Measurements from ENCODE around the gene MRAP.

Gene MRAP

GRCh38 chr21:32330784-32331311 lies 32.2 kb downstream of the MRAP start:
- Histone ChIP-seq H3K27me3 (ENCODE audit: insufficient read depth, low read length) (no peaks in the 10 kb centered on the region), H3K27ac (ENCODE audit: low read depth, low read length, poor library complexity, severe bottlenecking) (no peak overlapping the region), H3K79me2 (ENCODE audit: insufficient read depth, low read length) (no peaks in the 10 kb centered on the region), H3K9me3 (ENCODE audit: low read length) (no peaks in the 10 kb centered on the region), H3K4me2 (ENCODE audit: low read length) (no peak overlapping the region), H3K9me2 (ENCODE audit: low read depth, low read length) (no peaks in the 10 kb centered on the region), H2AFZ (ENCODE audit: low read length) (no peak overlapping the region), H3F3A (ENCODE audit: insufficient read depth, low read length) (no peaks in the 10 kb centered on the region), H3K9ac (ENCODE audit: low read length) (no peak overlapping the region), H4K20me1 (ENCODE audit: insufficient read depth, low read length) (no peaks in the 10 kb centered on the region), H3K36me3 (ENCODE audit: insufficient read depth, low read length) (peaks cover 100% of the 10 kb centered on the region), H3K4me1 (ENCODE audit: insufficient read depth, low read length, severe bottlenecking) (no peaks in the 10 kb centered on the region), H3K4me3 (ENCODE audit: low read depth, low read length, poor library complexity, severe bottlenecking) (no peak overlapping the region)
- TF ChIP-seq EZH2 (IDR thresholded peaks at IDR 0.05; ENCODE audit: borderline replicate concordance, low read length) (no peak), CTCF (IDR thresholded peaks at IDR 0.05; ENCODE audit: low read length) (no peak)

- no peak for TF ChIP-seq CTCF (IDR thresholded peaks at IDR 0.05; ENCODE audit: low read length)
- no peak overlapping the region for H3K4me2 ChIP-seq (ENCODE audit: low read length)
- peaks cover 100% of the 10 kb centered on the region for H3K36me3 ChIP-seq (ENCODE audit: insufficient read depth, low read length)
Measured at GRCh38 chr21:32331444-32332305, 33.0 kb downstream of the MRAP start.

GRCh38 chr21:32332463-32332951 lies 33.9 kb downstream of the MRAP start:
- Histone ChIP-seq H3F3A (ENCODE audit: insufficient read depth, low read length) (no peaks in the 10 kb centered on the region), H3K4me1 (ENCODE audit: insufficient read depth, low read length, severe bottlenecking) (no peaks in the 10 kb centered on the region)

More at GRCh38 chr21:32331444-32332305, 33.0 kb downstream of the MRAP start:
- no peak overlapping the region for H3K9ac ChIP-seq (ENCODE audit: low read length)
- H3K4me3 ChIP-seq (ENCODE audit: low read depth, low read length, poor library complexity, severe bottlenecking), result no peak overlapping the region
- no peaks in the 10 kb centered on the region for H3K4me1 ChIP-seq (ENCODE audit: insufficient read depth, low read length, severe bottlenecking)
- no peaks in the 10 kb centered on the region for H3K79me2 ChIP-seq (ENCODE audit: insufficient read depth, low read length)
- no peaks in the 10 kb centered on the region for H4K20me1 ChIP-seq (ENCODE audit: insufficient read depth, low read length)
- H3K27ac ChIP-seq (ENCODE audit: low read depth, low read length, poor library complexity, severe bottlenecking), result no peak overlapping the region
- H3K9me3 ChIP-seq (ENCODE audit: low read length), result no peaks in the 10 kb centered on the region
- H2AFZ ChIP-seq (ENCODE audit: low read length), result no peak overlapping the region
- no peaks in the 10 kb centered on the region for H3F3A ChIP-seq (ENCODE audit: insufficient read depth, low read length)
- no peaks in the 10 kb centered on the region for H3K9me2 ChIP-seq (ENCODE audit: low read depth, low read length)
- H3K27me3 ChIP-seq (ENCODE audit: insufficient read depth, low read length), result no peaks in the 10 kb centered on the region

More at GRCh38 chr21:32332463-32332951, 33.9 kb downstream of the MRAP start:
- H3K9me2 ChIP-seq (ENCODE audit: low read depth, low read length), result no peaks in the 10 kb centered on the region
- no peaks in the 10 kb centered on the region for H3K27me3 ChIP-seq (ENCODE audit: insufficient read depth, low read length)
- no peak for TF ChIP-seq EZH2 (IDR thresholded peaks at IDR 0.05; ENCODE audit: borderline replicate concordance, low read length)
- no peak for TF ChIP-seq CTCF (IDR thresholded peaks at IDR 0.05; ENCODE audit: low read length)
- no peak overlapping the region for H2AFZ ChIP-seq (ENCODE audit: low read length)
- H3K27ac ChIP-seq (ENCODE audit: low read depth, low read length, poor library complexity, severe bottlenecking), result no peak overlapping the region
- no peaks in the 10 kb centered on the region for H4K20me1 ChIP-seq (ENCODE audit: insufficient read depth, low read length)
- H3K4me3 ChIP-seq (ENCODE audit: low read depth, low read length, poor library complexity, severe bottlenecking), result no peak overlapping the region
- no peak overlapping the region for H3K4me2 ChIP-seq (ENCODE audit: low read length)
- no peaks in the 10 kb centered on the region for H3K9me3 ChIP-seq (ENCODE audit: low read length)
- no peaks in the 10 kb centered on the region for H3K79me2 ChIP-seq (ENCODE audit: insufficient read depth, low read length)
- peaks cover 98% of the 10 kb centered on the region for H3K36me3 ChIP-seq (ENCODE audit: insufficient read depth, low read length)
- H3K9ac ChIP-seq (ENCODE audit: low read length), result no peak overlapping the region
